ENCODE results near the gene DSCAM.

DNA sequence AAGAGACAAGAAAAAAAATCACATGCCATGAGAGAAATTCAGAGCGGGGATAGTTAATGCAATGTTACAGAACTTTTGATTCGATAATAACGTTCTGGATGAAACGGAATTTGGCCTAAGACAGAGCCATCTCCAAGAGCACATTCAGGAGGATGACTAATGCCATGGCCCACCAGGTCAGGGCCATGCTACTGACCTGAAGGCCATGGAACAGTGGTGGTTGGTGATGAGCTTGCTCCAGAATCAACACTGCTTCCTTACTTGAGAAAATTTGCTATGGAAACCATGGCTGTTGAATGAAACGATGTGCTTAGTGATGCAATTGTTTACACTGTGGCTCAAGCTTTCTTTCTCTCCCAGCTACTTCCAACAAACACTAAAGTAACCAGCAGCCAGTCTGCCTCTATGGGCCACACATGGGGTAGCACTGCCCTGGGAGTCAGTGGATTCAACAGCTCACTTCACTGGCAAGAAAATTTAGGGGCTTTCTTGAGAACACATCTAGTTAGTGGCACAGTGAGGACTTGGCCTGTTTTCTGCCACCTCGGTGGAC, 680.6 kb downstream of the DSCAM start:
- TF ChIP-seq, protein P1, sequence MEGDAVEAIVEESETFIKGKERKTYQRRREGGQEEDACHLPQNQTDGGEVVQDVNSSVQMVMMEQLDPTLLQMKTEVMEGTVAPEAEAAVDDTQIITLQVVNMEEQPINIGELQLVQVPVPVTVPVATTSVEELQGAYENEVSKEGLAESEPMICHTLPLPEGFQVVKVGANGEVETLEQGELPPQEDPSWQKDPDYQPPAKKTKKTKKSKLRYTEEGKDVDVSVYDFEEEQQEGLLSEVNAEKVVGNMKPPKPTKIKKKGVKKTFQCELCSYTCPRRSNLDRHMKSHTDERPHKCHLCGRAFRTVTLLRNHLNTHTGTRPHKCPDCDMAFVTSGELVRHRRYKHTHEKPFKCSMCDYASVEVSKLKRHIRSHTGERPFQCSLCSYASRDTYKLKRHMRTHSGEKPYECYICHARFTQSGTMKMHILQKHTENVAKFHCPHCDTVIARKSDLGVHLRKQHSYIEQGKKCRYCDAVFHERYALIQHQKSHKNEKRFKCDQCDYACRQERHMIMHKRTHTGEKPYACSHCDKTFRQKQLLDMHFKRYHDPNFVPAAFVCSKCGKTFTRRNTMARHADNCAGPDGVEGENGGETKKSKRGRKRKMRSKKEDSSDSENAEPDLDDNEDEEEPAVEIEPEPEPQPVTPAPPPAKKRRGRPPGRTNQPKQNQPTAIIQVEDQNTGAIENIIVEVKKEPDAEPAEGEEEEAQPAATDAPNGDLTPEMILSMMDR (IDR thresholded peaks at IDR 0.05; ENCODE audit: low read length): no peak
- no peak for TF ChIP-seq EZH2 (IDR thresholded peaks at IDR 0.05; ENCODE audit: borderline replicate concordance, low read length)

All from OCI-LY1 (cell line).